Measurements from ENCODE around the gene HAUS5.

DNA sequence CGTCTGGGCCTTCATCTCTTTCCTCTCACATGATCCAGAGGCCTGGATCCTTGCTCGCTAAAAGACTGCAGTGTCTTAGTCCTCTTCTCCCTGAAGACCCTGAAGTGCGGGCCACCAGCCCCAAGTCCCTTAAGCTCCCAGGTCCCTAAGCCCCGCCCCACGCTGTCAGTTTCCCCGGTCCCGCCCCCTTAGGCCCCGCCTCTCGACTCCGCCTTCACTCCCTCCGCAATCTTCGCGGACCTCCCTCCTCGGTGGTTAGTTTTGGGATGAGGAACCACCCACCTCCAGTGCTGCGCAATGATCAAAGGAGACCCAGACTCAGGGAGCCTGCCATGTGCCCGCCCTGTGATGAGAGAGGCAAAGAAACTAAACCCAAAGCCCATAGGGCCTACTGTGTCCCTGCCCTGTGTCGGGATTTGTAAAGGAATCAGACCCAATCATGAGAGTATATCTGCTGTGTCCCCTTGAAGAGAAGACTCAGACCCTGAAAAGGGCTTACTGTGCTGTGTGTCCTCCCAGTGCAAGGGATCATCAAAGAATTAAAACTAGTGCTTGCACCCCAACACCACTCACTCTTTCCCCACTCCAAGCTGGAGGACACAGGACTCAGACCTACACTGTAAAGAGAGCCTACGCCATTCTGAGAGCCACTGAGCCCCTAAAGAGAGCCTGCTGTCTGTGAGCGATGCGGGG lies 32.6 kb downstream of the HAUS5 start:
- TF ChIP-seq, protein P1, sequence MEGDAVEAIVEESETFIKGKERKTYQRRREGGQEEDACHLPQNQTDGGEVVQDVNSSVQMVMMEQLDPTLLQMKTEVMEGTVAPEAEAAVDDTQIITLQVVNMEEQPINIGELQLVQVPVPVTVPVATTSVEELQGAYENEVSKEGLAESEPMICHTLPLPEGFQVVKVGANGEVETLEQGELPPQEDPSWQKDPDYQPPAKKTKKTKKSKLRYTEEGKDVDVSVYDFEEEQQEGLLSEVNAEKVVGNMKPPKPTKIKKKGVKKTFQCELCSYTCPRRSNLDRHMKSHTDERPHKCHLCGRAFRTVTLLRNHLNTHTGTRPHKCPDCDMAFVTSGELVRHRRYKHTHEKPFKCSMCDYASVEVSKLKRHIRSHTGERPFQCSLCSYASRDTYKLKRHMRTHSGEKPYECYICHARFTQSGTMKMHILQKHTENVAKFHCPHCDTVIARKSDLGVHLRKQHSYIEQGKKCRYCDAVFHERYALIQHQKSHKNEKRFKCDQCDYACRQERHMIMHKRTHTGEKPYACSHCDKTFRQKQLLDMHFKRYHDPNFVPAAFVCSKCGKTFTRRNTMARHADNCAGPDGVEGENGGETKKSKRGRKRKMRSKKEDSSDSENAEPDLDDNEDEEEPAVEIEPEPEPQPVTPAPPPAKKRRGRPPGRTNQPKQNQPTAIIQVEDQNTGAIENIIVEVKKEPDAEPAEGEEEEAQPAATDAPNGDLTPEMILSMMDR (IDR thresholded peaks at IDR 0.05 in 4 of 5, conservative IDR thresholded peaks at IDR 0.05 in 1 of 5) = no peak
- TF ChIP-seq POLR2A (IDR thresholded peaks at IDR 0.05) = no peak

All from gastrocnemius medialis (tissue), 4 donors.